GM19240 (cell line): Measurements from ENCODE around the gene INTS2.
"Not testable (repeated sequence)": the region's sequence is repeated elsewhere in the genome, so short reads cannot be mapped to it uniquely, and the experiment has no call there.

Experiments used
- DNase-seq: peaks from one replicate; pipeline ENCODE4 v3.0.0; 2011; ENCODE audit warnings: low spot score; ENCODE audit not compliant: insufficient read length

The INTS2 gene, protein sequence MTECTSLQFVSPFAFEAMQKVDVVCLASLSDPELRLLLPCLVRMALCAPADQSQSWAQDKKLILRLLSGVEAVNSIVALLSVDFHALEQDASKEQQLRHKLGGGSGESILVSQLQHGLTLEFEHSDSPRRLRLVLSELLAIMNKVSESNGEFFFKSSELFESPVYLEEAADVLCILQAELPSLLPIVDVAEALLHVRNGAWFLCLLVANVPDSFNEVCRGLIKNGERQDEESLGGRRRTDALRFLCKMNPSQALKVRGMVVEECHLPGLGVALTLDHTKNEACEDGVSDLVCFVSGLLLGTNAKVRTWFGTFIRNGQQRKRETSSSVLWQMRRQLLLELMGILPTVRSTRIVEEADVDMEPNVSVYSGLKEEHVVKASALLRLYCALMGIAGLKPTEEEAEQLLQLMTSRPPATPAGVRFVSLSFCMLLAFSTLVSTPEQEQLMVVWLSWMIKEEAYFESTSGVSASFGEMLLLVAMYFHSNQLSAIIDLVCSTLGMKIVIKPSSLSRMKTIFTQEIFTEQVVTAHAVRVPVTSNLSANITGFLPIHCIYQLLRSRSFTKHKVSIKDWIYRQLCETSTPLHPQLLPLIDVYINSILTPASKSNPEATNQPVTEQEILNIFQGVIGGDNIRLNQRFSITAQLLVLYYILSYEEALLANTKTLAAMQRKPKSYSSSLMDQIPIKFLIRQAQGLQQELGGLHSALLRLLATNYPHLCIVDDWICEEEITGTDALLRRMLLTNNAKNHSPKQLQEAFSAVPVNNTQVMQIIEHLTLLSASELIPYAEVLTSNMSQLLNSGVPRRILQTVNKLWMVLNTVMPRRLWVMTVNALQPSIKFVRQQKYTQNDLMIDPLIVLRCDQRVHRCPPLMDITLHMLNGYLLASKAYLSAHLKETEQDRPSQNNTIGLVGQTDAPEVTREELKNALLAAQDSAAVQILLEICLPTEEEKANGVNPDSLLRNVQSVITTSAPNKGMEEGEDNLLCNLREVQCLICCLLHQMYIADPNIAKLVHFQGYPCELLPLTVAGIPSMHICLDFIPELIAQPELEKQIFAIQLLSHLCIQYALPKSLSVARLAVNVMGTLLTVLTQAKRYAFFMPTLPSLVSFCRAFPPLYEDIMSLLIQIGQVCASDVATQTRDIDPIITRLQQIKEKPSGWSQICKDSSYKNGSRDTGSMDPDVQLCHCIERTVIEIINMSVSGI

DNA sequence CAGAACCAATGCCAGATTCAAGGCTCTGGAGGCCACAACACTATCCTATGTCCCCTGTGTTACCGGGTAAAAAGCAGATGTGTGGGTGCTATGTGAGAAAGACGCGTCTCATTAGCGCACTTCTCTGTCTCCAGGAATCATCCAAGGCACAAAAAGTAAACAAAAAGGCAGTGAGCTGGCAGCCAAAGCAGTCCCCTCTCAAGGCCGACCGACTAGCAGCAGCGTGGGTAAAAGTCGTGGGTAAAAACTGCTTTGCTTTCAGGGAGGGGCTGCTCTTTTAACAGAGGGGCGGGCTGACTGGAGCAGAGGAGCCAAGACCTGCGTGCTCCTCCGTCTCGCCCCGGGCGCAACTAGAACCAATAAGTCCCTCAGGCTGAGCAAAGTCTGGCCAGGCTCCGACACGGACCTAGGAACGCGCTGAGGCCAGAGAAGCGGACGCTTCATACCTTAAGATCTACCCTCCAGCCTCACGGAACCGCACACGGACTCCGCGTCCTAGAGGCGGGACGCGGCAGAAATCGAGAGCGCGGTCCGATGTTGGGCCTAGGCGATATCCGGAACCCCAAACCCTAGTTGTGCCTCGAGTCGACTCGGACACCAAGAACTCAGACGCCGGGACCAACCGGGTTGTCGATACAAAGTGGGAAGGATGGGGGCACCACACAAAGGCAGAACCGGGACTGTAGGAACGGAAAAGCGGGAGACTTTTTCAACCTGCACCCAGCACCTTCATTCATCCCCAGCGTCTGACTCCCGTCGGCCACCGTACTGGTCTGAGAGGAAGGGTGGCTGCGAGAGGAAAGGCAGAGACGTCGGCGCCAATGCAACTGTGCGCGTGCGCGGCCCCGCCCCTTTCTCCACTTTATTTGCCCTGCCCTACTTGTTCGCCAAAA lies at the start of gene INTS2:
Gene INTS2 (minus strand): TSS at position 775 of the 893 bp plus-strand sequence. CDS start 1,338 bp downstream, outside the sequence.
- peak; percentile 84 for DNase-seq

DNA sequence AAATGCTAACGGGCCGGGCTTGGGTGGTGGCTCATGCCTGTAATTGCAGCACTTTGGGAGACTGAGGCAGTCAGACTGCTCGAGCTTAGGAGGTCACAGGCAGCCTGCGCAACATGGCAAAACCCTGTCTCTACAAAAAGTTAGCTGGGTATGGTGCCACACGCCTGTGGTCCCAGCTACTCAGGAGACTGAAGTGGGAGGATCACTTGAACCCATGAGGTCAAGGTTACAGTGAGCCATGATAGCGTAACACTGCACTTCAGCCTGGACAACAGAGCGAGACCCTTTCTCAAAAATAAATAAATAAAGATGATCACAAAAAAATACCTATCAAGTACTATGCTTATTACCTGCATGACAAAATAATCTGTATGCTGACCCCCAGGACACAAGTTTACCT lies 46.3 kb upstream of the INTS2 start:
- DNase-seq = no peak

DNA sequence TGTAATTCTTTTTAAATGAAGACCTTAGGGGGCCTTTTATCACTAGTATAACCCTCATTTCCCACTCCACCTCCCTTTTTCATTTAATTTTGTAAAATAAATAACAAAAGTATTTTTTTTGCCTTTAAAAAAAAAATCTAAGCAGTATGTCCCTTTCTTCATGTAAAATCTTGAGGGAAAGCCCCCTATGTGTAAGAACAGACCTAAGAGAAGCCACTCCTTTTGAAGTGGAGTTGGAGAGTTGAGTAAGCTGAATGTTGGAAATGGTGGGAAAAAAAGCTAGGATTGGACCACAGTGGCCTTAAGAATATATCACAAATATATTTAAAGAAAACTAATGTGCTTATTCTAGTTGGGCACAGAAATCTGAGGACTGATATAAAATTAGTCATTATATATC lies 44.5 kb upstream of the INTS2 start:
- DNase-seq = no peak

DNA sequence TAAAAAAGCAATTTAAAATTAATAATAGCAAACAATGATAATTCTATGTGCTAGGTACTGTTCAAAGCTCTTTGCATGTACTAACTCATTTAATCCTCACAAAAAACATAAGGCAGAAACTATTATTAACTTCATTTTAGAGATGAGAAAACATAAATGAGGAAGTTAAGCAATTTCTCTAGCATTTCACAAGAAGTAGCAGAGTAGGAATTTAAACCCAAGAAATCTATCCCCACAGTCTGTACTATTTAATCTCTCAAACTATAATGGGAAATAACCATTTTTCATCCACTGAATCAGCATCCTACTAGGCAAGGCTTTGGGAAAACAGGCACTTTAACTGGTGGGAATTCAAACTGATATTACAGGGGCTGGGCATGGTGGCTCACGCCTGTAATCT lies 42.2 kb upstream of the INTS2 start:
- no peak for DNase-seq

DNA sequence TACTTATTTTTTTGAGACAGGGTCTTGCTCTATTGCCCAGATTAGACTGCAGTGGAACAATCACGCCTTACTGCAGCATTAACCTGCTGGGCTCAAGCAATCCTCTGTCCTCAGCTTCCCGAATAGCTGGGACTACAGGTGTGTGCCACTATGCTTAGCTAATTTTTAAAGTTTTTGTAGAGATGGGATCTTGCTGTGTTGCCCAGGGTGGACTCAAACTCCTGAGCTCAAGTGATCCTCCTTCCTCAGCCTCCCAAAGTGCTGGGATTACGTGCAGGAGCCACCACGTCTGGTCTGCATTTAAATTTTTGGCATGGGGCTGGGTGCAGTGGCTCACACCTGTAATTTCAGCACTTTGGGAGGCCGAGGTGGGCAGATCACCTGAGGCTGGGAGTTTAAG lies 41.0 kb upstream of the INTS2 start:
- DNase-seq = no peak

DNA sequence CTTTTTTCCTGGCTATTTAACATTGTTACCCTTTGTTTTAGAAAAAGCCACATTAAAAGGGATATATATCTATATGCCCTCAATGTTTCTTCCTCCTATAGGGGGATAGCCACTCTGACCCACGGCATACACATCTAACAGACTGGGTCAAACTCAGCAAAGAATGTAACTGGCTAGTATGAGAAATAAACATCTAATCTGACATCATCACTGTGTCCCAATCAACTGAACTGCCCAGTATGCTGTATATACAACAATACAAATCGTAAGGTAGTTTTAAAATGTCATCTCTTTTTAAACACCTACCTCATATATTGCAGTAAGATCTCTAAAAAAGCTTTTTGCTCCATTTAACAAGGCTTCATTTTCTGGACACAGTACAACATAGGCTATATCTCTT lies 39.9 kb upstream of the INTS2 start:
- no peak for DNase-seq

DNA sequence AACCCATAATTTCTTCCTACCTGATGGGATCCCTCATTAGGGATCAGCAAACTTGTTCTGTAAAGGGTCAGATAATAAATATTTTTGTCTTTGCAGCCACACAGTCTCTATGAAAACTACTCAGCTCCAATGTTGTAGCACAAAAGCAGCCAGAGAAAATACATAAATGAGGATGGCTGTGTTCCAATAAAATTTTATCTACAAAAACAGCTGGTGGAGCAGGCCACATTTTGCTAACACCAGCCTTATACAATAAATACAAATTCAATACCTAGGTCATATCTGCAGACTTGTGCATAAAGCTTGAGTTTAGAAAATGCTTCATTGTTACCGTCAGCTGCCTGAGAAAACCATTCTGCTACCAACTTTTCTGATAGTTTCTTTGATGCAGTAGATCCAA lies 38.4 kb upstream of the INTS2 start:
- no peak for DNase-seq

DNA sequence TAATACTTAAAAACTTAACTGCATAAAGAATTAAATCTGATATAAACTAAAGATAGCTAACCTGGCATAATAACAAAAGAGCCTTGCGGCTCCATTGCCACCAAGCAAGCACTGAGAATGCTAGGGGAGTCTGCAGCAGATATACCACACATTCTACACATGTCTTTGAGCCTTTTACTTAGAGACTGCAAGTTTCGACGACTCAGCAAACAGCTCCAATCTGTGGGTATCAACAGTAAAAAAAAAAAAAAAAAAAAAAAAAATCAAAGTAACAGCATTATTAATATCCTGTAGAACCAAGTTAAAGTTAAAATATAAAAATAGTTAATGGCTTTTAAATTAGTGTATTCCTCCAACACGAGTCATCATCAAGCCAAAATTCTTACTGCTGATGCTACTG lies 27.8 kb upstream of the INTS2 start:
- DNase-seq = no peak

DNA sequence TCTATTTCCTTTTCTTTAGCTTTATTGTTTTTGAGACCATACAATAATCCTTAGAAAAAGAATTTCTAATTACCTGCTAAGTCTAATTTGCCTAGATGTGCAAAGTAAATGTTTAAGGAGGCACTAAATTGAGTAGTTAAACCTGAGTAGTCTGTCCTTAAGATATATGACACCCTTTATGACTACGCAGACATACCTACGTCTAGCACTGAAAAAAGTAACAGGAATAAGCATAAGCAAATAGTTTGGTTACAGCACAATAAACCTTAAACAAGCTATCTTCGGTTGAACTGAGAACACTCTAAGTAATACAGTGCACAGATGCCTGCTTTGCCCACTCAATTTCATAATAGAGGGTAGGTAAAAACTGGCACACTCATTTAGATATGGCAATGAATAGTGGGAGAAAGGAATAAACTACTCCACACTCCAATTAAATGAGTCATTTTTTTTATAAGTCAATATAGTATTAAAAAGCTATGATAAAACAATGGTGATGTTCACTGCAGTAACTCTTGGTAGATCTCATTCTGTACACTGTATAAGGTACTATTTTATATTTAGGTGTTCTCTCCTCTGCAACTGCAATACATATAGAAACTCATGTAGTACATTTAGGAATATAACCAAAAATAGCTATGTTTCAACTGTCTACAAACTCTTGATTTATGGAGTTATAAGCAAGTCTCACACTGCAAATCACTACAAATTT lies 19.7 kb upstream of the INTS2 start:
- no peak for DNase-seq

DNA sequence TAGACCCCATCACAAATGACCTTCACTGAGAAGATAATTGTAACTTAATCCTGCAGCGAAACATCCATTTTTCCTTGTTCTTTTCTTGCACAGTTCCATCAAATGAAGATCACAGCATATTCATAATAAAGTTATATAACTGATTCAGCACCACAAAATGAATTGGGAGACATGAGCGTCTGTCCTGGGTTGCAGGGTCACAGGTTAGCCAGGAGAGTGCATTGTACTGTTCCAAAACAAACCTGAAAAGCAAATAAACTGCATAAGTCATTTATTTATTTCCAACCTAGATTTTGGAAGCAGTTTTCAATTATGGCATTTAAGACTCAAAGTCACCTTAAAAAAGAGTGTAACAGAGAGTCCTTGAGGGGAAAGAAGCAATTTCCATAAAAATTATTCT lies 18.6 kb upstream of the INTS2 start:
- no peak for DNase-seq

DNA sequence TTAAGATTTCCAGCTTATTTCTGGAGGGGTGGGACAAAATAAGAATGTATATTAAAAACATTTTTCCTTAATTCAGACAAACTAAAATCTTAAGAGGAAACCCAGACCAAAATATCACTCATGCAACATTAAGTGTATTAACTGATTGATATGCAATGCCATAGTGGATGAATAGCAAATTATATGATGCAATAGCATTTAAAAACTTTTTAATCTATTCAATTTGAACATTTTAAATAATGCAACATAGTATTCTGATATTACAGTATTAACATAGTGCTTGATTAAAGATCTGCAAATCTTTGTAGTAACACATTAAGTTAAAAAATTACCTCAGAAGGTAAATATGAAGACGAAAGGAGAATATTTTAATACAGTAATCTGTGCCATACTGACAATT lies 15.3 kb upstream of the INTS2 start:
- DNase-seq = no peak

DNA sequence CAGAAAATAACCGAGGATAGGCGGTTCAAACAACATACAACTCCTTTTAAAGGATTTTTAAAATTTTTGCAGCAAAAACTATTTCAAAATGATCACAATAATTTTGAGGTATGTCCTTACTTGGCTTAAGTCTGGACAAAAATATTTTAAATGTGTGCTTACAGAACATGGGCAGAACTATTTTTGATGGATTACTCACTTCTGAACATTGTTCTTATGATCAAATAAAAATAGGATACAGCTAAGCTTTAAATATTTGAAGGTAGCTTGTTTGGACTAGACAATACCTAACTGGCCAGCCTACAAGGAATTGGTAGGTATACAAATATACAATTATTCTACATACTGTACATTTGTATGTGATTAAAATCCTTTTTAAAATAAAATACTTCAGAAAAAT lies 14.3 kb upstream of the INTS2 start:
- no peak for DNase-seq

DNA sequence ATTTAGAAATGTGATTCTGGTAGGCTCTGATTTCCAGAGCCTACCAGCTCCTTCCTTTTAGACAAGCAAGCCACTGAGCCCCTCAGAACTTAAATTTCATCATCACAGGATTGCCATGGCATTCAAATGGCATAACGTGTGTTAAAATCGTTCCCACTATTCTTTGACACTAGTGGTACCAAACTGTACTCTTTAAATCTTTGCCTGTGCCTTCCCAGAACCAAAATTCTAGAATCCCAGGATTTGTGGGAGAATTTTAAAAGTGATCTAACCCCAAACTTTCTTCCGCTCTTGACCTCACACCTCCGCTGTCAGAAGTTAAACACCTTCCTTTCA lies 287 bp upstream of the INTS2 start:
- no peak for DNase-seq

DNA sequence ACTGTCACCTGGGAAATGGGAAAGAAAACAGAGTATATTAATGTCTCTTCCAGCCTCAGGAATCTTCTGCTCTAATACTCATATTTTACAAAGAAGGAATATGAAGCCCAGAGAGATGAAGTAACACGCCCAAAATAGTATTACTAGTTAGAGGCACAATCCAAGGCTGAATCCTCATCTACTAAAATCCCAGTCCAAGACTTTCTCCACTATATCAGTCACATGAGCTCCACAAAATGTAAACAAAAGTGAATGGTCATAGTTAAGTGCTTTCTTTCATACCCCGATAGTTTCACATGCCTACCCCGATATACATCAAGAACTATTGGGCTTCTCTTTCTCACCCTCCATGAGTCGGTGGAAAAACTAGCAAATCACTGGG lies 965 bp downstream of the INTS2 start:
- no peak for DNase-seq

DNA sequence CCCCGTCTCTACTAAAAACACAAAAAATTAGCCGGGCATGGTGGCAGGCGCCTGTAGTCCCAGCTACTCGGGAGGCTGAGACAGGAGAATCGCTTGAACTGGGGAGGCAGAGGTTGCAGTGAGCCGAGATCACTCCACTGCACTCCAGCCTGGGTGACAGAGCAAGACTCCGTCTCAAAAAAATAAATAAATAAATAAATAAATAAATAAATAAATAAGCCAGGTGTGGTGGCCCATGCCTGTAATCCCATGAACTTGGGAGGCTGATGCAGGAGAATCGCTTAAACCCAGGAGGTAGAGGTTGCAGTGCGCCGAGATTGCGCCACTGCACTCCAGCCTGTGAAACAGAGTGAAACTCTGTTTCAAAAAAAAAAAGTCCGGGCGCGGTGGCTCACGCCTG lies 12.6 kb downstream of the INTS2 start:
- DNase-seq = not testable (repeated sequence)

DNA sequence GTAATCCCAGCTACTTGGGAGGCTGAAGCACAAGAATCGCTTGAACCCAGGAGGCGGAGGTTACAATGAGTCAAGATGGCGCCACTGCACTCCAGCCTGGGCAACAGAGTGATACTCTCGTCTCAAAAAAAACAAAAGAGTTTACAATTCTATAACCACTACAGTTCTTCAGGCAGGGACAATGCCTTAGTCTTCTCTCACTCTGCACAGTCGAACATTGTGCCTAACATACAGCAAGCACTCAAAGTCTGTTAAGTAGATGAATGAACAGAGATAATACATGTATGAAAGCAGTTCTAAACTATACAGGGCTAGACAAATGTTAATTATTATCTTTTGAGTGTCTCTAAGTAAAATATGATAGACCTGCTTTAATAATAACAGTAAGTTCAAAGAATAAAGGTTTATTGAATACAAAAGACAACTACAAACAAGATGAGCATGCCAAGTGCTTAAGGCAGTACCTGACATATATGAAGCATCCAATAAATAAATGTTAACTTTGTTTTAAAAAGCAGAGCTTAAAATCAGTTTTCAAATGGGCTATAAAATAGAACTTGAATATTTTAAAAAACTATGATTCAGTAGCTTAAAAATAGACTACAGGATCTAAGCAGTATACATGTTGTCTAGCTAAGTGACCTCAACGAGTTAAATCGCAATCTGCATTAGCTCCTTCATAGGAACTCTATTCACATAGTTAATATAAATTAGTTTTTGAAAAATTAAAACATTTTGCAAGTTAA lies 19.3 kb downstream of the INTS2 start:
- no peak for DNase-seq

DNA sequence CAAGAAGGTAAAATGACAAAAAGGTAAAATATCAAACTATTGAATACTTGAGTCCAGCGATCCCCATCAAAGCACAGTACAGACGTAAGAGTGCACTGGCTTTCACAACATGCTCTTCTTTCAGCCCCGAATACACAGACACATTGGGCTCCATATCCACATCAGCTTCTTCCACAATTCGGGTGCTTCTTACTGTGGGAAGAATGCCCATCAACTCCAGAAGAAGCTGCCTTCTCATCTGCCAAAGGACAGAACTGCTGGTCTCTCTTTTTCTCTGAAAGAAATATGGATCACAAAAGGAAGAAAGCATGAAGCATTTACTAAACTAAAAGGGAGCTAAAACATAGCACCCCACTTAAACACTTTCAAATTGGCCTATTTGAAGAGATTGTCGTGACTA lies 20.4 kb downstream of the INTS2 start:
- no peak for DNase-seq

DNA sequence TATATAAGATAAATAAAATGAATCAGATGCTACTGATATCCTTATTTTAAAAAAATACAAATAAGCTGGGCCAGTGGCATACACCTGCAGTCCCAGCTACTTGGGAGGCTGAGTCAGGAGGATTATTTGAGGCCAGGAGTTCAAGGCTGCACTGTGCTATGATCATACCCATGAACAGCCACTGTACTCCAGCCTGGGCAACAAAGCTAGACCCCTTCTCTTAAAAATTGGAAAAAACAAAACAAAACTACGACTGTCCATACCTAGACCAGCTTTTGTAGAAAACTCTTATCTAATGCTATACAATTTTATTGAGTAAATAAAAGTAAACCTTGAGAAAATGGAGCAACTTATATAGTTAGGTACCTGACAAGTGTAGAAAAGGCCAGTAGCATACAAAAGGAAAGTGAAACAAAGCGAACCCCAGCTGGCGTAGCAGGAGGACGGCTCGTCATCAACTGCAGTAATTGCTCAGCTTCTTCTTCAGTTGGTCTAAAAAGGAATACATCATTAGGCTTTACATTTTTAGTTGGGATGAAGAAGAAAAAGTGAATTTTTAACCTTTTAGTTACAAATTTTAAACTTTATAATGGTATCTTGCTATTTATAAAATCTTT lies 23.6 kb downstream of the INTS2 start:
- DNase-seq = peak; percentile 11

DNA sequence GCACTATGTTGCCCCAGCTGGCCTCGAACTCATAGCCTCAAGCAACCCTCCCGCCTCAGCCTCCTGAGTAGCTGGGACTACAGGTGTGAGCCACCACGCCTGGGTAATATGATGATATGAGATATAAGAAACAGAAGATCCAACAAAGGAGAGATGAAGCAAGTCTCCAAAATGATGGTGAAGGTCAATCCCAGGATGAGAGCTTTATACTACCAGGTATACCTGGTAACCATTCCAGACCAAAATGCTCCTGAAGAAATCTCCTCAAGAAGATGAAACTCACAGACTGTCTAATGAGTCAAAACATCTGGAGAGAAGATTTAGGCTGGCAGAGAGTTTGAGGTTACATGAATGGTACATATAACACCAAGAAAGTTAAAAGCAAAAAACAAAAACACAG lies 24.5 kb downstream of the INTS2 start:
- DNase-seq = no peak
